BLaER1 (cell line): ENCODE results near the gene NDUFV2.

Experiments used
- H3K27ac ChIP-seq: shearing (Covaris generic); formaldehyde crosslinking; 2 replicates; pipeline ENCODE4 v1.8.1; 2022
- H3K27me3 ChIP-seq: shearing (Covaris generic); formaldehyde crosslinking; 2 replicates; pipeline ENCODE4 v1.8.1; 2022
- H3K36me3 ChIP-seq: shearing (Covaris generic); formaldehyde crosslinking; 2 replicates; pipeline ENCODE4 v1.8.1; 2022
- H3K4me1 ChIP-seq: shearing (Covaris generic); formaldehyde crosslinking; 2 replicates; pipeline ENCODE4 v1.8.1; 2022
- H3K4me2 ChIP-seq: shearing (Covaris generic); formaldehyde crosslinking; 2 replicates; pipeline ENCODE4 v1.8.1; 2022
- H3K4me3 ChIP-seq: shearing (Covaris generic); formaldehyde crosslinking; 2 replicates; pipeline ENCODE4 v1.8.1; 2022
- H3K9ac ChIP-seq: shearing (Covaris generic); formaldehyde crosslinking; 2 replicates; pipeline ENCODE4 v1.8.1; 2022
- H3K9me3 ChIP-seq: shearing (Covaris generic); formaldehyde crosslinking; 2 replicates; pipeline ENCODE4 v1.8.1; 2022
- H4K20me1 ChIP-seq: shearing (Covaris generic); formaldehyde crosslinking; 2 replicates; pipeline ENCODE4 v1.8.1; 2022
- Cebpa-rat ChIP-seq: shearing (Covaris generic); IDR thresholded peaks from 2 replicates; pipeline ENCODE4 v1.8.1; 2022

The NDUFV2 gene

DNA sequence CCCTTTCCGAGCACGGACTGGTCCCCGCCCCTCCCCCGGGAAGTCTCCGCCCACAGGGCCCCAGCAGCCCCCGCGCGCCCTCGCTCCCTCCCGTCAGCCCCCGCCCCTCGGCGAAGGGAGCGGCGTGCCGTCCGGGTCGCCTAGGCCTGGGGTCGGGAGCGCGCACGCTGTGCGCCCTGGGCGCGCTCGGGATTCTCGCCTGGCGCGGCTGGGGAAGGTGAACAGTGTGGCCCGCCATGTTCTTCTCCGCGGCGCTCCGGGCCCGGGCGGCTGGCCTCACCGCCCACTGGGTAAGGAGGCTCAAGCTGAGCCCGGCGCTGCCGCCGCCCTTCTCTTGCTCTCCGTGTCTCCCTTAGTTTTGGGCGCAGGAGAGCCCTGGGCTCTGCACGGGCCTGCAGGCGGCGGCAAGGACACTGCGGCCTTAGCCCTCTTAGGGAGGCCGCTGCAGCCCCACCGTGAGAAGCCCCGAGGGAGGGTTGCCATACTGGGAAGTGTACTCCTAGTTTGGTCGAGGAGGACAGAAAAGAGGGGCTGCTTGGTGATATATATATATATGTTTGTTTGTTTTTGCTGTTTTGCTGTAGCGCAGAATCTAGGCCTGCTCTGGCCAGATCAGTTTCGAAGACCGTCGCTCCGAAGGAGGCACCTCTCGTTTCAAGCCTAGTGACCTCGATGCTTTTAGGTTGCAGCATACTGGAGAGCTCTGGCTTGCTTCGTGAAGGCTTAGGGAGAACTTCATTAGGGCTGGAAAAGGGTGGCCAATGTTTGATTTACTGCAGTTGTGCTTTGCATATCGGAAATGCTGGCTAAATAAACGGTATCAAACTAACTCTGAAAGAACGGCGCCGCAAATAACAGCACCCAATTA lies at the start of gene NDUFV2:
Gene NDUFV2 (plus strand): TSS at position 192 of the 868 bp plus-strand sequence. CDS start 45 bp downstream, at position 237.
- peaks cover 46% of the 10 kb centered on the region for H3K4me1 ChIP-seq
- TF ChIP-seq Cebpa-rat: no peak
- H3K36me3 ChIP-seq: peaks cover 16% of the 10 kb centered on the region; the same call in 1 of the 2 replicates
- H3K9me3 ChIP-seq: no peaks in the 10 kb centered on the region
- H4K20me1 ChIP-seq: peaks cover 47% of the 10 kb centered on the region
- H3K27ac ChIP-seq: peak within 1 kb of the TSS; percentile 96
- H3K9ac ChIP-seq: peak within 1 kb of the TSS; percentile 95
- H3K4me2 ChIP-seq: peak within 1 kb of the TSS; percentile 97
- H3K4me3 ChIP-seq: peak within 1 kb of the TSS; percentile 76
- no peaks in the 10 kb centered on the region for H3K27me3 ChIP-seq

DNA sequence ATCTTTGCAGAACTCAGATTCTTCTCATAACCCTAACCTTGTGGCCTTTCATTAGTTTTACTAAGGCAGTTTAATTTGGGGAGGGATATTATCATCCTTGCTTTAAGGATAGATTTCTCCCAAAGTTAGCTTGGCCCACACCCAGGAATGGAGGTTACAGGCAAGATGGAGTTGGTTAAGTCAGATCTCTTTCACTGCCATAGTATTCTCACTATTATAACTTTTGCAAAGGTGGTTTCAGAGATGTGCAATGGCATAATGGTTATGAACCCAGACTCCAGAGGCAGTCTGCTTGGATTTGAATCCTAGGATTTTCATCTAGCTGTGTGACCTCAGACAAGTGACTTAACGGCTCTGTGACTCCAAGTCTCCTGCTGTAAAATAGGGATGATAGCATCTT lies 48.7 kb upstream of the NDUFV2 start:
- H3K4me3 ChIP-seq: no peak overlapping the region

DNA sequence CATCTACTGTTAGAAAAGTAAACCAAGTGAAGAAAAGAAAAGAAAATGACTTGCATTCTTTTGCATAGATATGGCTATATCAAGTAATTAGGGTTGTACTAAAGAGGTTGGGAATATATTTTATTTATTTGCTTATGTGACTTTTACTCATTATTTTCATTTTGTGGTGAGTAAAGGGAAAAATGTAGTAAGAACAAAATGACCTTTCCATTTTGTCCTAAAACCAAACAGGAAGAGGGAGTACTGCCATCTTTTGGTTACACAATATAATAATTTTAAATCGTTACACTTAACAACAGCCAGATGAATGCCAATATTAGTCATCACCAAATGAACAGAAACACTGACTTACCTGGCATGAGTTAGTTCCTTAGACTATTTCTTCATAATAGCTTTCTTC lies 47.3 kb upstream of the NDUFV2 start:
- H3K4me2 ChIP-seq: no peak overlapping the region
- no peaks in the 10 kb centered on the region for H3K27me3 ChIP-seq
- no peaks in the 10 kb centered on the region for H4K20me1 ChIP-seq
- H3K4me1 ChIP-seq: peaks cover 8% of the 10 kb centered on the region; the same call in 1 of the 2 replicates
- no peaks in the 10 kb centered on the region for H3K36me3 ChIP-seq
- peaks cover 31% of the 10 kb centered on the region for H3K9me3 ChIP-seq
- no peak overlapping the region for H3K27ac ChIP-seq
- no peak overlapping the region for H3K9ac ChIP-seq
- no peak overlapping the region for H3K4me3 ChIP-seq
- no peak for TF ChIP-seq Cebpa-rat

More for the DNA sequence above, 48.7 kb upstream of the NDUFV2 start:
- peaks cover 43% of the 10 kb centered on the region for H3K9me3 ChIP-seq
- H3K36me3 ChIP-seq: no peaks in the 10 kb centered on the region
- H3K4me1 ChIP-seq: peaks cover 8% of the 10 kb centered on the region; the same call in 1 of the 2 replicates
- TF ChIP-seq Cebpa-rat: no peak
- no peaks in the 10 kb centered on the region for H3K27me3 ChIP-seq
- H4K20me1 ChIP-seq: no peaks in the 10 kb centered on the region
- H3K27ac ChIP-seq: no peak overlapping the region
- no peak overlapping the region for H3K9ac ChIP-seq
- no peak overlapping the region for H3K4me2 ChIP-seq

DNA sequence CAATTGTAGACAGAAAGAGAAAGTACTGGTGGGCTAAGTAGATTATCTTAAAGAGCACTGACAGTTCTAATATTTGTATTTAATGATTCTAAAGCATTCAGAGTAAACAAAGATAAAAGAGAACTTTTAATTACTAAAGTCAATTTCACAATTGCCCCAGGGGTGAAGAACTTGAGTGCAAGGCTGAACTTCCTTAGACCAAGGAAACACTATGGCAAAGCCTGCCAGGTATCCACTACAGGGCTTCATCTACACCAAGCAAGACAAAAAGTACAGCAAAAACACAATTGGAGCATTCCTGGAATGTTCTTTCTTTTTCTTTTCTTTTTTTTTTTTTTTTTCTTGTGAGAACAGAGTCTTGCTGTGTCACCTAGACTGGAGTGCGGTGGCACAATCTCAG lies 46.9 kb upstream of the NDUFV2 start:
- H3K9me3 ChIP-seq: peaks cover 27% of the 10 kb centered on the region
- H3K27ac ChIP-seq: no peak overlapping the region
- no peak overlapping the region for H3K4me3 ChIP-seq
- no peak overlapping the region for H3K9ac ChIP-seq
- H3K36me3 ChIP-seq: no peaks in the 10 kb centered on the region
- peaks cover 8% of the 10 kb centered on the region; the same call in 1 of the 2 replicates for H3K4me1 ChIP-seq
- TF ChIP-seq Cebpa-rat: no peak
- H3K27me3 ChIP-seq: no peaks in the 10 kb centered on the region
- H4K20me1 ChIP-seq: no peaks in the 10 kb centered on the region
- H3K4me2 ChIP-seq: no peak overlapping the region

DNA sequence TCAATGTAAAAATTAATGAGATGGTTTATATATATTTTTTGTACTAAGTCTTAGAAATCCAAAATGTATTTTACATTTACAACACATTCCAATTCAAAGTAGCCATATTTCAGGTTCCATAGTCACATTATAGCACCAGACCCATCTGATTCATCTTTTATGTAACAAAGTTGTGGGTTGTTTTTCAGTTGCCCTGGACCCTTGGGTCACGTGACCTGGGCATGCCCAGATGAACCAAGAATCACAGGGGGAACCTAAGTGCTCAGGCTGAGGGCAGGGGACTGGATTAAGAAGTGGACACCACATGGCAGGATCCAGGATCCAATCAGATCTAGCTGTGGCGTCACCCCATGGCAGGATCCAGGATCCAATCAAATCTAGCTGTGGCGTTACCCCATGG lies 44.9 kb upstream of the NDUFV2 start:
- Histone ChIP-seq H4K20me1 (no peaks in the 10 kb centered on the region), H3K27ac (no peak overlapping the region), H3K36me3 (no peaks in the 10 kb centered on the region), H3K4me1 (peaks cover 8% of the 10 kb centered on the region; the same call in 1 of the 2 replicates), H3K4me2 (no peak overlapping the region), H3K4me3 (no peak overlapping the region), H3K27me3 (no peaks in the 10 kb centered on the region), H3K9ac (no peak overlapping the region), H3K9me3 (peaks cover 11% of the 10 kb centered on the region; the same call in 1 of the 2 replicates)
- no peak for TF ChIP-seq Cebpa-rat

DNA sequence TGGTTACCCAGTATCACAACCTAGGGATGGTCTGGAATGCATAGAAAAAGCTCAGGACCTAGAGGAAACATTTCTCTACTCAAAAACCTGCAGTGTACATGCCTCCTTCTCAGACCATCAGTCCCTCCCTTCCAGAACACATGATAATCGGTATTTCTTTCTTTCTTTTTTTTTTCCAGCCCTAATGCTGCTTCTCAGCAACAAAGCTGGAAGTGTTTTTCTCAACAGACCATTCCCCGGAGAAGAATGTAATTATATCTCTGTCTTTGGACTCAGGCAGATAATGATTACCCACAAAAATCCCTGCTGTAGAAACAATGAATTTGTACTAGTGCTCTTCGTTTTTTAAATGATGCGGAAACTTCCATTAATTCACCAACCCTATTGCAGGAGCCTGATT lies 44.1 kb upstream of the NDUFV2 start:
- no peaks in the 10 kb centered on the region for H3K27me3 ChIP-seq
- H3K4me3 ChIP-seq: no peak overlapping the region
- no peak overlapping the region for H3K9ac ChIP-seq
- H3K4me2 ChIP-seq: no peak overlapping the region
- TF ChIP-seq Cebpa-rat: no peak
- H4K20me1 ChIP-seq: no peaks in the 10 kb centered on the region
- H3K9me3 ChIP-seq: peaks cover 4% of the 10 kb centered on the region; the same call in 1 of the 2 replicates
- no peak overlapping the region for H3K27ac ChIP-seq
- peaks cover 8% of the 10 kb centered on the region; the same call in 1 of the 2 replicates for H3K4me1 ChIP-seq
- H3K36me3 ChIP-seq: no peaks in the 10 kb centered on the region

DNA sequence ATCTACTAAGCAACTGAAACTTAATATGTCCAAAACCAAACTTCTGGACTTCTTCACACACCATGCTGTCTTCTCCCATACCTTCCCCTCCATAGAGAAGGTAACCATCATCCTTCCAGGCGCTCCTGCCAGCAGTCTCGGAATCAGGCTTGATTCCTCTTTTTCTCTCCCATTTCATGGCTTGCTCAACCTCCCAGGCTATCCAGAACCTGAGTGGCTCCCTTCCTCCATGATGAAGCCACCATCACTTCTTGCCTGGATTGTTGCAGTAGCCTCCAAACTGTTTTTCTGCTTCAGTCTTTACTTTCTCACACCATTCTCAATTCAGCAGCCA lies 40.1 kb upstream of the NDUFV2 start:
- no peak overlapping the region for H3K4me3 ChIP-seq
- H3K9ac ChIP-seq: no peak overlapping the region
- no peaks in the 10 kb centered on the region for H3K27me3 ChIP-seq
- H3K4me1 ChIP-seq: peaks cover 25% of the 10 kb centered on the region
- peak overlapping the region; percentile 5; the same call in 1 of the 2 replicates for H3K4me2 ChIP-seq
- no peaks in the 10 kb centered on the region for H3K9me3 ChIP-seq
- no peak overlapping the region for H3K27ac ChIP-seq
- no peaks in the 10 kb centered on the region for H4K20me1 ChIP-seq
- TF ChIP-seq Cebpa-rat: no peak
- no peaks in the 10 kb centered on the region for H3K36me3 ChIP-seq

DNA sequence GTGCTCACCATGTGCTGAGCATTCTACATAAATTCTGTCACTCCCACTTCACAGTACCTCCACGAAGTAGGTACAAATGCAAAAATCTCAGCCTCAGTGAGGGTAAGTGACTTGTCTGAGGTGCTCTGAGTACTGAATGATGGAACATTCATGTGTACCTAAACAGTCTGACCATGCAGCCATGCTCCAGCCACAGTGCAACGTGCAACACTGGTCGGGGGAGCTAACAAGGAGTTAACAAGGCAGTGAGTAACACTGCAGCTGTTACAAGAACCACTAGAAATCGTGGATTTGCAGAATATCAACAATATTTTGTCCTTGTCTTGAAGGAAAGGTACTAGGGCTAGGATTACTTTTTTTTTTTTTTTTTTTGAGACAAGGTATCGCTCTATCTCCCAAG lies 36.6 kb upstream of the NDUFV2 start:
- no peak for TF ChIP-seq Cebpa-rat
- no peak overlapping the region for H3K4me3 ChIP-seq
- H3K27me3 ChIP-seq: no peaks in the 10 kb centered on the region
- no peaks in the 10 kb centered on the region for H3K9me3 ChIP-seq
- no peaks in the 10 kb centered on the region for H3K36me3 ChIP-seq
- peaks cover 58% of the 10 kb centered on the region for H3K4me1 ChIP-seq
- no peaks in the 10 kb centered on the region for H4K20me1 ChIP-seq
- H3K27ac ChIP-seq: 0 out of 2 replicates have a peak overlapping the region, but pooled peaks have one; percentile 11
- peak overlapping the region; percentile 49; the same call in 1 of the 2 replicates for H3K4me2 ChIP-seq
- H3K9ac ChIP-seq: no peak overlapping the region

DNA sequence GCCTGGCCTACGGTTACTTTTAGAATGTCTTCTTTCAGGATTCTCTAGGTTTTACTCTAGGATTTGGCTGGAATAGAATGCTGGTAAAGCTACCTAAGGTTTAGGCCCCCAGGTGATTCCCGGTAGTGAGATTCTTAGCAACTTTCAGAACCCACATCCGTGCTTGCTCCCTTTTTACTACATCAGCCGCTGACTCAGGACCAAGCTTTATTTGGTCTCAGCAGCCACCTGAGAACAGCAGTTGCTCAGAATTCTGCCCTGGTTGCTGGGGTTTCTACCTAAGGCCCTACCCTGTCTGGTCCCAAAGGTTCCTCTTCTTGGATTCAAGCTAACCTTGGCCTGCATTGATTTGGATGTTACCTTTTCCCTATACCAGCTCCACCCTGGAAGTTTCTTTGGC lies 36.1 kb upstream of the NDUFV2 start:
- Histone ChIP-seq H3K9ac (no peak overlapping the region), H3K4me1 (peaks cover 58% of the 10 kb centered on the region), H3K4me2 (peak overlapping the region; percentile 49), H3K27me3 (no peaks in the 10 kb centered on the region), H3K36me3 (no peaks in the 10 kb centered on the region), H3K9me3 (no peaks in the 10 kb centered on the region), H3K27ac (peak overlapping the region; percentile 53), H4K20me1 (no peaks in the 10 kb centered on the region), H3K4me3 (no peak overlapping the region)
- TF ChIP-seq Cebpa-rat: no peak

DNA sequence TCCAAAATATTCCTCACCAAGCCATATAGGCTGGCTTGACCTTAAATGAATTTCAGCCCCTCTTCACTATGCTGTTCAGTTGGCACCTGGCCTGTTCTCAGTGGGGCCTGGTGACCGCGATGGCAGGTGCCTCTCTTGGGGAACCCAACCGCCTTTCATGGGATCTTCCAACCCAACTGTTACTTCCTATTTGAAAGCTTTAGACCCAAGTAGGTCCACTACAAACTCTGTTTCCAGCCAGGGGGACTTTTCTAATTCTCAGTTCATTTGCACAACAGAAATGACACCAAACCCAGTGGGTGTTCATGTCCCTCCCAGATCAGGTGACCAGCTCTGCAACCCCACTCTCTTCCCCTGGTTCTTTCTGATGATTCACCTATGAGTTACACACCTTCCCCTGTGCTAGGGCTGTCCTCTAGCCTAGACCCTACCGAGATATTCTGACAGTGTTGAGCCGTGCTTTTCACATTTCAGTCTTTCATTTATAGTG lies 35.6 kb upstream of the NDUFV2 start:
- Histone ChIP-seq H3K9ac (no peak overlapping the region), H3K4me2 (peak overlapping the region; percentile 49)

More for the DNA sequence above, 35.6 kb upstream of the NDUFV2 start:
- peak overlapping the region; percentile 53 for H3K27ac ChIP-seq
- no peaks in the 10 kb centered on the region for H3K27me3 ChIP-seq
- H4K20me1 ChIP-seq: no peaks in the 10 kb centered on the region
- H3K4me3 ChIP-seq: no peak overlapping the region
- H3K9me3 ChIP-seq: no peaks in the 10 kb centered on the region
- peaks cover 58% of the 10 kb centered on the region for H3K4me1 ChIP-seq
- TF ChIP-seq Cebpa-rat: no peak
- H3K36me3 ChIP-seq: no peaks in the 10 kb centered on the region
